Upper lobe of left lung (tissue), 4 donors: ENCODE measurements around the gene KRT3.

Source experiments
- CTCF ChIP-seq, 6 experiments: fragments of 450-650 bp in 4 of 6; fragments of 200-600 bp in 2 of 6; sonication (generic) in 2 of 6; IDR thresholded peaks; one replicate each; pipeline ENCODE4 v1.5.1; 2016 to 2019; ENCODE audit warnings: antibody characterized with exemption in 6 of 6
- EP300 ChIP-seq, 4 donors: sonication (generic); formaldehyde crosslinking; IDR thresholded peaks; one replicate each; pipeline ENCODE4 v1.5.1; 2017; ENCODE audit warnings: antibody characterized with exemption in 4 of 4, control low read depth in 2 of 4
- POLR2A ChIP-seq, 4 donors: fragments of 450-650 bp; IDR thresholded peaks; one replicate each; pipeline ENCODE4 v1.5.1; 2016 to 2017; ENCODE audit warnings: antibody characterized with exemption in 4 of 4, mild to moderate bottlenecking in 2 of 4
- POLR2AphosphoS5 ChIP-seq, 2 donors: sonication (generic); formaldehyde crosslinking; IDR thresholded peaks; one replicate each; pipeline ENCODE4 v1.5.1; 2017; ENCODE audit warnings: antibody characterized with exemption in 2 of 2

- no peak for TF ChIP-seq CTCF (IDR thresholded peaks at IDR 0.05)
- no peak for TF ChIP-seq POLR2AphosphoS5 (IDR thresholded peaks at IDR 0.05)
- no peak for TF ChIP-seq POLR2A (IDR thresholded peaks at IDR 0.05)
- no peak for TF ChIP-seq EP300 (IDR thresholded peaks at IDR 0.05)
These were observed 1.2 kb downstream of the KRT3 start for GRCh38 chr12:52794479-52795331.
